ENCODE measurements around the gene ZNF490.
"Not testable (repeated sequence)": the region's sequence is repeated elsewhere in the genome, so short reads cannot be mapped to it uniquely, and the experiment has no call there.

ZNF490 gene

DNA sequence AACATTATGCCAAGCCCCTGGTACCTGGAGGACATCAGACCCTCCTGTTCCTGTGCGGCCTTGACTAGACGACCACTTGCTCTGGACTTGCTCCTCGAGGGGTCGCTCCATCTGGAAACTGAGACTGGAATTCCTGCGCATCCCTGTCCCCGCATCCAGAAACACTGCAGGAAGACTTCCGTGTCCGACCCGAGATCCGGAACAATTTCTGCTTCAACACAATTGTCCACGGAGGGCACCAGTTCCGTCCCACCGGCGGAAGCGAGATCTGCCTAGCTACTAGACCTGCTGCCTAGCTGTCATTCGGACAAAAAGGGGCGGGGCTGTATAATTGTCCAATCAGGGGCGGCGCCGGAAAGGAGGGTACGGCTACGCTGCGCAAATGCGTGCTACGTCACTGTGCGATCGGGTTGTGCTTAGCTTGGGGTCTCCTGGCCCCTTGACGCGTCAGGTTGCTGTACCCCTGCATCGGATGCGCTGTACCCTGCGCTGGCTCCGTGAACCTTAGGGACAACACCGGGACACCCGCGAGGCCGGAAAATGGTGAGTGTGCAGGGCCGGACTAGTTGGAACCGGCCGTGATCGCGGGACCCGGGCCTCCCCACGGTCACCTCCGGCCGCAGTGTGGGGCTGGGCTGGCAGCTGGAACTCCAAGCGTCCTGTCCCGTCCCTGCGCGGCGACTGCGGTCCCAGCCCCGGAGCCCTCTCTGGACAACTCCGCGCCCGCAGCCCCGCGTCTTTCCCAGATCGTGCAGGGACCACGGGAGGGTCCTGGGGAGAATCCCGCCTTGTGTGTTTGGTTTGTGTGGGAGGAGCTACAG is at the start of gene ZNF490, which contains the start of gene ZNF791:
Gene ZNF490 (minus strand): TSS at position 274 of the 821 bp plus-strand sequence. CDS start 133 bp downstream, at position 141.
Gene ZNF791 (plus strand): TSS at position 381 of the 821 bp plus-strand sequence. CDS start 160 bp downstream, at position 541.
- DNase-seq, result peak; percentile 96 to 97

DNA sequence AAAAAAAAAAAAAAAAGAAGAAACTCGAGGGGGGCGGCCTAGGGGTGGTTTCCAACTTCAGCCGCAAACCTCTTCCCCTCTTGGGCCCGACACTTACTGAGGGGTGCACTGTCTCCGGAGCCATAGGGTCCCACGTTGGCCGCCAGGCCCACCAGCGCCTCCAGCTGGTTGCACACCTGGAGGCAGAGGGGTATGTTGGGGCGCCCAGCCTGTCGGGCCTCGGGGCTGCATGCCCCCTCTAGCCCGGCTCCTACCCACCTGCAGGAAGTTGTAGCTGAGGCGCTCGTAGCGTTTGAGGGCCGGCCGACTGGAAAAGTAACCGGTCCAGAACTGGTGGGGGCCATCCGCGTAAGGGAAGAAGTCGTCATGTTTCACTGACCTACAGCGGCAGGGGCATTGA is 47.4 kb upstream of the ZNF490 start:
- DNase-seq, result no peak

DNA sequence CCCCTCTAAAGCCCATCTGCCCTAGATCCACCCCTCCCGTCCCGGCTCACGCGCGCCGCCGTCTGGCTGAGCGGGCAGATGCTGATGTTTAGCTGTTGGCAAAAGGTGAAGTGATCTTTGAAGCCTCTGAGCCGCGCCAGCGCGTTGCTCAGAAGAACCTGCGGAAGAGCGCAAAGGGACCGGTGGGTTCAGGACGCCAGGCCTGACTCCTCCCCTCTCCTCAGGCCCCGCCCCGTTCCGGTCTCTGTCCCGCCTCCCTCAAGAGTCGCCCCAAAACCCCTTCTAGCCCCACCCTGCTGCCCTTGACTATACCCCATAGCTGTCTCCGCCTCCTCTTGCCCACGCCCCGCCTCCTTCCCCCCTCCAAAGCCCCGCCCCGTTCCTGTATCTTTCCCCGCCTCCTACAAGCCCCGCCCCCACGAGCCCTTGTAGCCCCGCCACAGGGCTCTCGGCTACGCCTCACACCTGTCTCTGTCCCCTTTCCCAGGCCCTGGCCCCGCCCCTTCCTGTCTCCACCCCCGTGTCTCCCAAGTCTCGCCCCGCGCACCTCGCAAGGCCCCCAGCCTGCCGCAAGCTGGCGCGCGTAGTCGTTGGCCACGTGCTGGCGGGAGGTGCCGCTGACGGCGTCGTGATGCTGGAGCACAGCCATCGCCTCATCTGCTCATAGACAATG is 46.4 kb upstream of the ZNF490 start:
- no peak for DNase-seq

GRCh38 chr19:12655546-12655945 is 44.9 kb upstream of the ZNF490 start:
- DNase-seq, result no peak

DNA sequence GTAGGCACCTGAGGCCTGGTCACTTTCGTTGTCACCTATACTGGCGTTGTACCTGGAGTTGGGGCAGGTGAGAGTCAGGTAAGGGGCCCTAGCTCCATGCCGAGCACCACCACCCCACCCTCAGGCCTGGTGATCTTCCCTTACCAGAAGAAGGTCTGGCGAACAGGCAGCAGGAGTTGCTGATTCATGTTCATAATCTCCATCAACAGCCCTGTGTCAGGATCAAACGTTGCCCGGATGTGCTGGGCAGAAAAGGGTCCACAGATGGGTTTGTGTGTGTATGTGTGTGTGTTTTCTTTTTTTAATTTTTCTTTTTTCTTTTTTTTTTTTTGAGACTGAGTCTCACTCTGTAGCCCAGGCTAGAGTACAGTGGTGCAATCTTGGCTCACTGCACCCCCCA is 41.6 kb upstream of the ZNF490 start:
- no peak for DNase-seq

GRCh38 chr19:12649941-12650340 is 39.3 kb upstream of the ZNF490 start:
- DNase-seq, result no peak

GRCh38 chr19:12648088-12648487 is 37.5 kb upstream of the ZNF490 start:
- DNase-seq, result no peak

GRCh38 chr19:12647490-12648071 is 37.0 kb upstream of the ZNF490 start:
- DNase-seq, result no peak

DNA sequence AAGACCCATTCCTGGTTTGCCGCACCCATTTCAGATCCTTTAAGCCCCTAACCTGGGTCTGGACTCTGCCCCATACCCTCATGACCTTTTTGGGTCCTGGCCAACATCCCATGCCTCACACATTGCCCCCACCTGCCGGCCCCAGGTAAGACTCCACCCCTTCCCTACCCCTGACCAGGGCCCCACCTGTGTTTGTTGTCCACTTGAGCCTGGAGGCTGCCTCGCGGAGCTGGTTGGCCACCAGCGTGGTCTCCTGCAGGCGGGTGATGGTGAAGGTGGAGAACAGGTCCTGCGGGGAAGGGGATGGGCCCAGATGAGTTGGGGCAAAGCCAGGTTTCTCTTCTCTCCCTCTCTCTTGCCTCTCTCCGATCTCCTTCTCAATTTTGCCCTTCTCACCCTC is 36.4 kb upstream of the ZNF490 start:
- DNase-seq, result no peak

DNA sequence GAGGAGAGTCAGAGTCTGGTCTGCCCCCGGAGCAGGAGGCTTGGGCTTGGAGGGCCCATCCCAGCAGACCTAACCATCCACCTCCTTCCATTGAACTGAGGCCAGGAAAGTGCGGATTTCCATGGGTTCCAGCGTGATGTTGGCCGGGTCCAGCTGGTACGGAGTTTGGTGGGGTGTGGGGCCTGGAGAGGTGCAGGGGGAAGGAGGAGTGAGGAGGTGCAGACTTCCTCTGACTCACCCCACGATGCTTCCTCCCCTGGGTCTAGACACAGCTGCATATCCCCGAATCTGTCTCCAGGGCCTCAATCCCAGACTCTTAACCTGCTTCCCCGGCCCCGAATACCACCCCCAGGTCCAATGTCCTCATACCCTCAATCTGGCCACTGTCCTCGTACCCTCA is 35.9 kb upstream of the ZNF490 start:
- DNase-seq, result no peak

DNA sequence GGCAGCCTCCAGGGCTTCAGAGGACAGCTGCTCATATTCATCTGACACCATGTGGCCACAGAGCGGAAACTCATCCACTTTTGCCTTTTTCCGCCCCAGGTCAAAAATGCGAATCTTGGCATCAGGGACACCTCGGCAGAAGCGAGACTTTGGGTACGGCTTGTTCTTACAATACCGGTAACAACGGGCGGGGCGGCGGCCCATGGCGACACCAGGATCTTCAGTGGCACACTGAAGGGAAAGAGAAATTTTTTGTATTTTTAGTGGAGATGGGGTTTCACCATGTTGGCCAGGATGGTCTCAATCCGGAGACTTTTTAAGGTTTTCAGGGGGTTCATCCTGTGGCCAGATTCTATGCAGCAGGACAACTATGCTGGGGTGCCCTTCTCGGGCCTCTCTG is 33.1 kb upstream of the ZNF490 start:
- not testable (repeated sequence) for DNase-seq

- no peak for DNase-seq
These were observed 31.9 kb upstream of the ZNF490 start for GRCh38 chr19:12642506-12642905.

GRCh38 chr19:12641456-12641855 is 30.8 kb upstream of the ZNF490 start:
- DNase-seq, result no peak

- peak; percentile 5 to 26 for DNase-seq
These were observed 29.4 kb upstream of the ZNF490 start for GRCh38 chr19:12639901-12640613.

DNA sequence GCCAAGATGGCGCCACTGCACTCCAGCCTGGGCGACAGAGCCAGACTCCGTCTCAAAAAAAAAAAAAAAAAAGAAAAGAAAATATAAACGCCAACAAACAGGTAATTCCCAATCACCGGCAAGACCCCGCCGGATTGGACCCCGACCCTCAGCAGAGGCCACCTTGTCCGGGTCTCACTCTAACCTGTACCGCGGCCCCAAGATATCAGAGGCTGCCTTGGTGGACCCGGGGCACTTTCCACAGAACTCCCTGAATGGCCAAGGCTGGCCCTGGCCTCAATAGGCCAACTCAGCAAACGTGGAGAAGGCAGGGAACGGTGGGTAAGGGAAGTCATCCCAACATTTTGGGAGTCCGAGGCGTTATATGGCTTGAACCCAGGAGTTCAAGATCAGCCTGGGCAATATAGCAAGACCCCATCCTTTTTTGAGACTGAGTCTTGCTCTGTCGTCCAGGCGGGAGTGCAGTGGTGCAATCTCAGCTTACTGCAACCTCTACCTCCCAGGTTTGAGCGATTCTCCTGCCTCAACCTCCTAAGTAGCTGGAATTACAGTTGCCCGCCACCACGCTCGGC is 28.1 kb upstream of the ZNF490 start:
- DNase-seq, result no peak

GRCh38 chr19:12636631-12637030 is 26.0 kb upstream of the ZNF490 start:
- no peak for DNase-seq

DNA sequence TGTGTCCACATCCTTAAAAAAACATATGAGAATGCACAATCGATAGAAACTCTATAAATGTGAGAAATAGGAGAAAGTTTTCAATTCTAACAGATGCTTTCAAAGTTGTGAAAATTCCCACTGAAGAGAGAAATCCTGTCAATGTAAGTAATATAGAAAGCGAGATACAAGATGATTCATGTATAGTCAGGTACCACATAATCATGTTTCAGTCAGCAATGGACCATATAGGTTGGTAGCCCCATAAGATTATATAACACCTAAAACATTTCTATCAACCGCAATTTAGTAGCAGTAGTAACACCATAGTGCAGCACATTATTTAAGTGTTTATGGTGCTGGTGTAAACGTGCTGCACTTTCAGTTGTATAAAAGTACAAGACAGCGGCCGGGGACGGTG is 18.6 kb upstream of the ZNF490 start:
- no peak for DNase-seq

GRCh38 chr19:12628040-12629022 is 17.7 kb upstream of the ZNF490 start:
- no peak for DNase-seq

DNA sequence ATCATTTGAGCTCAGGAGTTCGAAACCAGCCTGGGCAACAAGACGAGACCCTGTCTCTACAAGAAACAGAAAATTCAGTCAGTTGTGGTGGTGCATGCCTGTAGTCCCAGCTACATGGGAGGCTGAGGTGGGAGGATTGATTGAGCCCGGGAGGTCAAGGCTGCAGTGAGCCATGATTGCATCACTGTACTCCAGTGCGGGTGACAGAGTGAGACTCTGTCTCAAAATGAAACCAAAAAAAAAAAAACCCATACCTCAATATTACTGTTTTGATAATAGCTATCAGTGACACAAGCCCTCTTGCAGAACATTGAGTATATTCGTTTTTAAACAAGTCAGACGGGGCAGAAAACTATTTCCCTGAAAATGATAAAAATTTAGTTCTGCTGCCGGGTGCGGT is 16.3 kb upstream of the ZNF490 start:
- no peak for DNase-seq

GRCh38 chr19:12623361-12624031 is 12.9 kb upstream of the ZNF490 start:
- DNase-seq, result no peak
